ENCODE measurements around the gene CHST11.
"Not testable (repeated sequence)": the region's sequence is repeated elsewhere in the genome, so short reads cannot be mapped to it uniquely, and the experiment has no call there.

Gene CHST11

DNA sequence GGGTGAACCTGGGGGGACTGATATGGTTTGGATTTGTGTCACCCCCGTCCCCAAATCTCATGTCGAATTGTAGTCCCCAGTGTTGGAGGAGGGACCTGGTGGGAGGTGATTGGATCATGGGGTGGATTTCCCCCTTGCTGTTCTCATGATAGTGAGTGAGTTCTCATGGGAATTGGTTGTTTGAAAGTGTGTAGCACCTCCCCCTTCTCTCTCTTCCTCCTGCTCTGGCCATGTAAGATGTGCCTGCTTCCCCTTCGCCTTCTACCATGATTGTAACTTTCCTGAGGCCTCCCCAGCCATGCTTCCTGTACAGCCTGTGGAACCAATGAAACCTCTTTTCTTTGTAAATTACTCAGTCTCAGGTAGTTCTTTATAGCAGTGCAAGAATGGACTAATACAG is 156.6 kb downstream of the CHST11 start:
- H3K36me3 ChIP-seq (ENCODE audit: control insufficient read depth in 2 of 2, insufficient read depth in 1 of 2, low read length in 2 of 2); H3K27ac ChIP-seq (ENCODE audit: extremely low read depth, low read depth, low read length); H3K4me3 ChIP-seq (ENCODE audit: low read depth, low read length); POLR2A ChIA-PET; H3K9me3 ChIP-seq (ENCODE audit: control insufficient read depth, insufficient read depth, low read depth, low read length); CTCF ChIA-PET; H3K4me1 ChIP-seq (ENCODE audit: control insufficient read depth, insufficient read depth, low read length): not testable (repeated sequence)
- 0 out of 2 replicates have a peak, but pooled peaks have one; percentile 25 for TF ChIP-seq ZNF341 (tag by site-specific recombination; IDR thresholded peaks at IDR 0.05; ENCODE audit: low read depth)

DNA sequence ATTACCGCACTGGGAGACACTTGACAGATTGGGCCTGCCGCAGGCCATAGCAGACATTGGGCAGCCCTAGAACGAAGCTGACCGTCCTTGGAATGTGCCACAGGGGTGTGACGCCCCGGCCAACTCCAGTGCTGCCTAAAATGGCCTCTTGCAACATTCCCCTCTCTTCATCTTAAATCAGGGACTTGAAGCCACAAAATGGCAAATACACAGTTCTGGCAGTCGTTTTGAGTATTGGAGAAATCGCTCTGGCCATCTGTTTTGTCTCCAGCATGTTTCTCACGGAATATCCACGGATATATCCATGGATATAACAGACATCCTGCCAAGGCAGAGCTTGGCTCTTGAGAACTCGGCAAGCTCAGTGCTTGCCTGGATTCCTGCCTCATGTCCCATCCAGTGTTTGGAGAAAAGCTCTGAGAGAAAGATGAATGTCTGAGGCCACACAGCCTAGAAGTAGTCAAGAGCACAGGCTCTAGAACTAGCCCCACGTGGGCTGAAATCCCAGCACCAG is 158.4 kb downstream of the CHST11 start:
- no peak overlapping the region for H3K27ac ChIP-seq (ENCODE audit: extremely low read depth, low read depth, low read length)
- H3K4me1 ChIP-seq (ENCODE audit: control insufficient read depth, insufficient read depth, low read length): peaks cover 5% of the 10 kb centered on the region; the same call in 1 of the 2 replicates
- TF ChIP-seq SP3 (tag by site-specific recombination; IDR thresholded peaks at IDR 0.05) (no peak), ZBTB21 (tag by site-specific recombination; IDR thresholded peaks at IDR 0.05) (no peak)
- ChIA-PET CTCF (no interaction called here), POLR2A (interaction anchor here (1.5 kb wide), 1 partner anchor 11 kb away, joined by 4 read pairs; no protein-coding TSS in a partner anchor)
- H3K4me3 ChIP-seq (ENCODE audit: low read depth, low read length): no peak overlapping the region
- H3K9me3 ChIP-seq (ENCODE audit: control insufficient read depth, insufficient read depth, low read depth, low read length): no peaks in the 10 kb centered on the region
- no peaks in the 10 kb centered on the region for H3K36me3 ChIP-seq (ENCODE audit: control insufficient read depth in 2 of 2, insufficient read depth in 1 of 2, low read length in 2 of 2)

- TF ChIP-seq KLF16 (tag by site-specific recombination; IDR thresholded peaks at IDR 0.05) (no peak), WT1 (tag by site-specific recombination; IDR thresholded peaks at IDR 0.05) (no peak), PRDM1 (tag by site-specific recombination; IDR thresholded peaks at IDR 0.05) (no peak), SP7 (tag by site-specific recombination; IDR thresholded peaks at IDR 0.05) (no peak), ZNF626 (tag by site-specific recombination; IDR thresholded peaks at IDR 0.05) (no peak), ZNF785 (tag by site-specific recombination; IDR thresholded peaks at IDR 0.05) (no peak)
- Histone ChIP-seq H3K36me3 (ENCODE audit: control insufficient read depth in 2 of 2, insufficient read depth in 1 of 2, low read length in 2 of 2) (no peaks in the 10 kb centered on the region), H3K27ac (ENCODE audit: extremely low read depth, low read depth, low read length) (no peak overlapping the region), H3K4me3 (ENCODE audit: low read depth, low read length) (no peak overlapping the region), H3K9me3 (ENCODE audit: control insufficient read depth, insufficient read depth, low read depth, low read length) (no peaks in the 10 kb centered on the region), H3K4me1 (ENCODE audit: control insufficient read depth, insufficient read depth, low read length) (peaks cover 12% of the 10 kb centered on the region)
- ChIA-PET CTCF (interaction anchor here (0.7 kb wide), 1 partner anchor 20 kb away, joined by 3 read pairs; no protein-coding TSS in a partner anchor), POLR2A (no interaction called here)
These were observed 161.9 kb downstream of the CHST11 start for GRCh38 chr12:104618691-104619090.

DNA sequence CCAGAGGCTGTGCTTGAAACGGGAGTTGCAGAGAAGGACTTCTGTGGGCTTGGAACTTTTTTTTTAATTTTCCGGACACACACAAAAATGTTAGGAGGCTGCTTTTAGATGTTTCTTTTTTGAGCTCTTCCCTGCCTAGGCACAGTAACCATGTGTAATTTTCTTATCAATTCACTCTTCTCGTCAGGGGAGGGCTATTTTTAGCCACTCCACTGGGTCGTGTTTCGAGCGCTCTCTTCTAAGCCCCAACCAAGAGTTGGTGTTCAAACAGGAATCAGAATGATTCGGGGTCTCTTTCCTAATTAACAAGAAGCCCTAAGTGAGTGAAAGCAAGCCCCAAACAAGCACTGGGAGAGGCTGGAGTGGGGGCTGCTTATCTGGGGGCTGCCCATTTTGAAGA is 162.6 kb downstream of the CHST11 start:
- Histone ChIP-seq H3K27ac (ENCODE audit: extremely low read depth, low read depth, low read length) (no peak overlapping the region), H3K36me3 (ENCODE audit: control insufficient read depth in 2 of 2, insufficient read depth in 1 of 2, low read length in 2 of 2) (no peaks in the 10 kb centered on the region), H3K4me3 (ENCODE audit: low read depth, low read length) (no peak overlapping the region), H3K9me3 (ENCODE audit: control insufficient read depth, insufficient read depth, low read depth, low read length) (no peaks in the 10 kb centered on the region), H3K4me1 (ENCODE audit: control insufficient read depth, insufficient read depth, low read length) (peaks cover 12% of the 10 kb centered on the region)
- POLR2A ChIA-PET: no interaction called here
- TF ChIP-seq ZBTB11 (tag by site-specific recombination; conservative IDR thresholded peaks at IDR 0.05; ENCODE audit: low read depth): no peak
- TF ChIP-seq ZNF549 (tag by site-specific recombination; IDR thresholded peaks at IDR 0.05): no peak
- TF ChIP-seq SP2 (tag by site-specific recombination; IDR thresholded peaks at IDR 0.05): no peak
- no peak for TF ChIP-seq SCRT2 (tag by site-specific recombination; IDR thresholded peaks at IDR 0.05)
- TF ChIP-seq MZF1 (tag by site-specific recombination; IDR thresholded peaks at IDR 0.05; ENCODE audit: borderline replicate concordance): no peak
- TF ChIP-seq MYNN (tag by site-specific recombination; IDR thresholded peaks at IDR 0.05; ENCODE audit: borderline replicate concordance): no peak
- no peak for TF ChIP-seq ZNF626 (tag by site-specific recombination; IDR thresholded peaks at IDR 0.05)
- CTCF ChIA-PET: interaction anchor here (0.7 kb wide), 1 partner anchor 19 kb away, joined by 3 read pairs; no protein-coding TSS in a partner anchor

Measured in HEK293 (cell line).